Measurements from ENCODE around the gene FBLN2.

The FBLN2 gene

DNA sequence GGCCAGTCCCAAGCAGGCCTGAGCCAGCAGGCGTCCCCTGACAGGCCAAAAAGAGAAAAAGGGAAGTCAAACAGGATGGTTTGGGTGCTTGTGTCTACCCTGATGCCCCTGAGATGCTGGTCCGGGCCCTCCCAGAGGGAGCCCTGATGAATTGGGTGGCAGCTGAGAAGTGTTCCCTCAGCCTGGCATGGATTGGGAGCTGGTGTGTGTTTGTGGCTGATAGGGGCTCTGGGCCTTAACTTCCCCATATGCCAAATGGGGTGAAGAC, 1.4 kb downstream of the FBLN2 start:
- no peak for DNase-seq (ENCODE audit: low spot score in 2 of 2)
- Mint-ChIP-seq H3K4me3 (peak overlapping the region; percentile 68), H3K27me3 (peaks cover 83% of the 10 kb centered on the region), H3K9me3 (no peaks in the 10 kb centered on the region), H3K4me1 (peaks cover 10% of the 10 kb centered on the region), H3K27ac (ENCODE audit: low read depth) (no peak overlapping the region), H3K36me3 (ENCODE audit: insufficient read depth) (no peaks in the 10 kb centered on the region)
- no peak for ATAC-seq (replicated peaks; ENCODE audit: extremely low read depth, poor library complexity, severe bottlenecking)

DNA sequence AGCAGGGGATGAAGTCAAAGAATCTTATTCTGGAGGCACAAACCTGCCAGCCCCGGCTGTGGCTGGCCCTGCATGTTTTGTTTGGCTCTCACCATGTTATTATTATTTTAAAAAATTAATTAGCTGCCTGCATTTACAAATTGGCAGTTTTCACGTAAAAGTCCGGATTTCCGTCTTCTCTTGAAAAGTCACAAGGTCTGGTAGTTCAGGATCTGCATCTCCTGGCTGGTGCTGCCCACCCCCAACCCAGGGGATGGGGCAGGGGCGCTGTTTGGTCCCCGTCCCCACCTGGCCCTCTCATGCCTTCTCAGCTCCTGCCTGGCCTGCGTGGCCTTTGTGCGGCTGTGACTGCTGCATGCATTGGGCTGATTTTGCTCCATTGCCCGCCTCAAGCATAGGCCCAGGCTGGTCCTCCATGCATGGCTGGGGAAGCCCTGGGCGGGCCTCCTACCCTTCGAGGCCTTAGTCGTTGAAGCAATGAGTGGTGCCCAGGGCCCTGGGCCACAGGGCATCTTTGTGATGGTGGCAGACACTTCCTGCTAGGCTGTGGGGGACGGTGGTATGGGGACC, 2.0 kb downstream of the FBLN2 start:
- H3K4me3 Mint-ChIP-seq = no peak overlapping the region
- ATAC-seq (replicated peaks; ENCODE audit: extremely low read depth, poor library complexity, severe bottlenecking) (no peak), DNase-seq (ENCODE audit: low spot score in 2 of 2) (no peak)
- H3K9me3 Mint-ChIP-seq = no peaks in the 10 kb centered on the region
- peaks cover 10% of the 10 kb centered on the region for H3K4me1 Mint-ChIP-seq
- peaks cover 81% of the 10 kb centered on the region for H3K27me3 Mint-ChIP-seq
- H3K27ac Mint-ChIP-seq (ENCODE audit: low read depth) = no peak overlapping the region
- H3K36me3 Mint-ChIP-seq (ENCODE audit: insufficient read depth) = no peaks in the 10 kb centered on the region

DNA sequence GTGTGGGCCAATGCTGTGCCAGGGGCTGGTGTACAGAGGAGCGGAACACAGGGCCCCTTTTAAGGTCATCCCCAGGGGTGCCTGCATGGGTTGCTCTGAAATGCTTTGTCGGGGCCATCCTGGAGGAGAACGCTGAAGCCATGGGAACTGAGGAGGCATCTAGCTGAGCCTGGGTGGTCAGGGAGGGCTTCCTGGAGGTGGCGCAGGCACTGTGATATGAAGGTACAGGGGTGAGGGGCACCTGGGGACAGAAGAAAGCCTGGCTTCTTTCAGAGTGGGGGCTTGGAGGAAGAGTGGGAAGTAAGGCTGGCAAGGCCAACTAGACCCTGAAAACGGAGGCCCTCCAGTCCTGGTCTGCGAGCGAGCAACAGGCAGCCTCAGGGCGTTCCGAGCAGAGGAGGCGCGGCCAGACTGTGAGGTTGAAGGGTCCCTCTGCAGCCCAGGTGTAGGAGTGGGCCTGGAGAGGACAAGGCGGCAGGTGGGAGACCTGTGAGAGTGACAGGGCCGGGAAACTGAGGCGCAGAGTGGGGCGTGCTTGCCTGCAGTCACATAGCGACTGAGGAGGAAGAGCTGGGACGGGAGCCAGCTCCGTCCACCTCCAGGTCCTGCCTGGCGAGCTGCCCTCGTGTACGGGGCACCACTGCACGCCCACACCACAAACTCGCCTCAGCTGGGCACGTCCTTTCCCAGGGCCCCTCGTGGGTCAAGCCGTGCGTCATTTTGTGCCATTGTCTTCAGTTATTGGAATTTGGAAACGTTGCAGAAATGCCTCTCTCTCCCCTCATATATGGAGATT, 4.1 kb downstream of the FBLN2 start:
- H3K9me3 Mint-ChIP-seq = no peaks in the 10 kb centered on the region
- H3K36me3 Mint-ChIP-seq (ENCODE audit: insufficient read depth) = no peaks in the 10 kb centered on the region
- DNase-seq (ENCODE audit: low spot score in 2 of 2) = no peak
- H3K4me1 Mint-ChIP-seq = peaks cover 10% of the 10 kb centered on the region
- peaks cover 79% of the 10 kb centered on the region for H3K27me3 Mint-ChIP-seq
- ATAC-seq (replicated peaks; ENCODE audit: extremely low read depth, poor library complexity, severe bottlenecking) = no peak
- H3K27ac Mint-ChIP-seq (ENCODE audit: low read depth) = no peak overlapping the region
- H3K4me3 Mint-ChIP-seq = no peak overlapping the region

DNA sequence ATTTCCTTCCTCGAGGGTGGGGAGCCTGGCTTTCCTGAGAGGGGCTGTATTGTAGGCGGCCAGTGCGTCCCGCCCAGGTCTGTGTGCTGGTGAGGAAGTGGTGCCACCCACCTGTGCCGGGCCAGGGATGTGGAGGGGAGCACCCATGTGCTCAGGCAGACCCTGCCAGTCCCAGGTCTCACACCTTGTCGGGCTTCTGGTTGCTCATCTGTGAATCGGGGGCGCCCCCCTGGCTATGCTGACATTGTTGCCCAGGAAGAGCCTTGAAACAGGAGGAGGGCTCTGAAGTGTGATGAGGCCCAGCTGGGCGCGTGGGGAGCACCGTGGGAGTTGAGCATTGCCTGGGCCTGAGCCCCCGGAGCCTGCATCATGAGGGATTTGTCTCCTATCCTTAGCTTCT, 4.8 kb downstream of the FBLN2 start:
- no peak overlapping the region for H3K4me3 Mint-ChIP-seq
- H3K27me3 Mint-ChIP-seq = peaks cover 78% of the 10 kb centered on the region
- ATAC-seq (replicated peaks; ENCODE audit: extremely low read depth, poor library complexity, severe bottlenecking) (no peak), DNase-seq (ENCODE audit: low spot score in 2 of 2) (no peak)
- H3K27ac Mint-ChIP-seq (ENCODE audit: low read depth) = no peak overlapping the region
- H3K9me3 Mint-ChIP-seq = no peaks in the 10 kb centered on the region
- H3K36me3 Mint-ChIP-seq (ENCODE audit: insufficient read depth) = no peaks in the 10 kb centered on the region
- H3K4me1 Mint-ChIP-seq = peaks cover 10% of the 10 kb centered on the region

DNA sequence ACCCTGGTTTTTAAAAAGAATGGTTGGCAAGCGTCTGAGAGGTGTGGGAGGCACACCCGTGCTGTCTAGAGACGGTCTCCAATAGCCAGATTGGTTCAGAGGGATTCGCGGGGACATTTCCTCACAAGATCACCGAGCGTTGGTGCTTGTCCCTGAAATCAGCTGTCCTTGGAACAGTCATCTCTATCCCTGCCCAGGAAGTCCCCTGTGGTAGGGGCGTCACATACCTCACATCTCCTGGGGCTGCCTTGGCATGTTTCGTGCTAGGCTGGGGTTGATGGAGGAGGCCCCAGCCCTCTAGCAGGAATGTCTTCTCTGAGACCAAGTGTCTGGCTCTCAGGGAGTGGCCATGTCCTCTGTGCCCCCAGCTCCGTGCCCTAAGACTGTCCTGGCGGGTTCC, 6.8 kb downstream of the FBLN2 start:
- Mint-ChIP-seq H3K4me3 (no peak overlapping the region), H3K4me1 (peaks cover 4% of the 10 kb centered on the region), H3K27me3 (peaks cover 81% of the 10 kb centered on the region), H3K36me3 (ENCODE audit: insufficient read depth) (no peaks in the 10 kb centered on the region), H3K9me3 (no peaks in the 10 kb centered on the region), H3K27ac (ENCODE audit: low read depth) (no peak overlapping the region)
- DNase-seq (ENCODE audit: low spot score in 2 of 2) (no peak), ATAC-seq (replicated peaks; ENCODE audit: extremely low read depth, poor library complexity, severe bottlenecking) (no peak)

DNA sequence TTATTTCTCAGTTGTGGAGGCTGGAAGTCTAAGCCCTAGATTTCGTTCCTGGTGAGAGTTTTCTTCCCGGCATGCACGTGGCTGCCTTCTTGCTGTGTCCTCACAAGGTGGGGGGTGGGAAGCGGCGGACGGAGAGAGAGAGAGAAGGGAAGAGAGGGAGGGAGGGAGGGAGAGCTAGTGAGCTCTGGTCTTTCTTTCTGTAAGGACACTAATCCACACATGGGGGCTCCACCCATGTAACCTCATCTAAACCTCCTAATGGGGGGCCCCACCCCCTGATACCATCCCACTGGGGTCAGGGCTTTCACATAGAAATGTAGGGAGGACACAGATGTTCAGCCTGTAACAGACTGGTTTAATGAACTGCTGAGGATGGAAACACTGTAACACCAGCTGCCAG, 7.3 kb downstream of the FBLN2 start:
- H3K4me3 Mint-ChIP-seq = no peak overlapping the region
- peaks cover 81% of the 10 kb centered on the region for H3K27me3 Mint-ChIP-seq
- peaks cover 4% of the 10 kb centered on the region for H3K4me1 Mint-ChIP-seq
- ATAC-seq (replicated peaks; ENCODE audit: extremely low read depth, poor library complexity, severe bottlenecking) (no peak), DNase-seq (ENCODE audit: low spot score in 2 of 2) (no peak)
- H3K9me3 Mint-ChIP-seq = no peaks in the 10 kb centered on the region
- H3K36me3 Mint-ChIP-seq (ENCODE audit: insufficient read depth) = no peaks in the 10 kb centered on the region
- H3K27ac Mint-ChIP-seq (ENCODE audit: low read depth) = no peak overlapping the region

DNA sequence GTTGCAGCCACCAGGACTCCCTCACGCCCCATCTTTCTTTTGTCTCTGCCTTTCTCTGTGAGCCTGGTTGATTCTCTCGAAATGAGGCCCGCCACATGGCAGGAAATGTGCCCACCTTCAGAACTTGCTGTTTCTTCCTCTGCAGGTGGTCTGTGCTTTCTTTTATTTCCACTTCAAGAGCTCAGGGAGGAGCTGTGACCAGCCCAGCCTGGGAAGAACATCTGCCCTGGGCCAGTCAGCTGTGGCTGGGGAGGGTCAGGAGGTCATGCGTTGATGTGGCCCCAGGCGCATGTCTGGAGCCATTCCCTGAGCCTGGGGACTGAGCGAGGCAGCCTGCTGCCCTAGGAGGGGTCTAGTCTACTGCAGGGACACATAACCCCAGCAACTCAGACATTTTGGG, 8.0 kb downstream of the FBLN2 start:
- ATAC-seq (replicated peaks; ENCODE audit: extremely low read depth, poor library complexity, severe bottlenecking) = no peak
- peaks cover 81% of the 10 kb centered on the region for H3K27me3 Mint-ChIP-seq
- no peaks in the 10 kb centered on the region for H3K9me3 Mint-ChIP-seq
- no peaks in the 10 kb centered on the region for H3K36me3 Mint-ChIP-seq (ENCODE audit: insufficient read depth)
- H3K4me1 Mint-ChIP-seq = peaks cover 4% of the 10 kb centered on the region
- no peak overlapping the region for H3K4me3 Mint-ChIP-seq
- DNase-seq (ENCODE audit: low spot score in 2 of 2) = no peak
- H3K27ac Mint-ChIP-seq (ENCODE audit: low read depth) = no peak overlapping the region

DNA sequence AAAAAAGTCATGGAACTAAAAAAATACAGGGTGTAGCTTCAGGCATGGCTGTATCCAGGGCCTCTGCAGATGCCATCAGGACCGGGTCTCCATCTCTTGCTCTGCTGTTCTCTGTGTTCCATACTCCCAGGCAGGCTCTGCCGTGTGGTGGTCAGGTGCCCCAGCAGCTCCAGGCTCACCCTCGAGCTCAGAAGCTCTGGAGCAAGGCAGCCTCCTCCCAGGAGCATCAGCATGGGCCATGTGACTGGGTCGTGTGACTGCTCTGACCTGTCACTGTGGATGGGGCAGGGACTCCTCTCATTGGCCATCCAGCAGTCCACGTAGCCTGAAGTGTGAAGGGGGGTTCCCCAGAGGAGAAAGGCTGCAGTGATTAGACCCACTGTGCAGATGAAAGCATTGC, 8.5 kb downstream of the FBLN2 start:
- DNase-seq (ENCODE audit: low spot score in 2 of 2) = no peak
- H3K9me3 Mint-ChIP-seq = no peaks in the 10 kb centered on the region
- no peak for ATAC-seq (replicated peaks; ENCODE audit: extremely low read depth, poor library complexity, severe bottlenecking)
- peaks cover 4% of the 10 kb centered on the region for H3K4me1 Mint-ChIP-seq
- H3K27ac Mint-ChIP-seq (ENCODE audit: low read depth) = no peak overlapping the region
- no peak overlapping the region for H3K4me3 Mint-ChIP-seq
- no peaks in the 10 kb centered on the region for H3K36me3 Mint-ChIP-seq (ENCODE audit: insufficient read depth)
- peaks cover 81% of the 10 kb centered on the region for H3K27me3 Mint-ChIP-seq

DNA sequence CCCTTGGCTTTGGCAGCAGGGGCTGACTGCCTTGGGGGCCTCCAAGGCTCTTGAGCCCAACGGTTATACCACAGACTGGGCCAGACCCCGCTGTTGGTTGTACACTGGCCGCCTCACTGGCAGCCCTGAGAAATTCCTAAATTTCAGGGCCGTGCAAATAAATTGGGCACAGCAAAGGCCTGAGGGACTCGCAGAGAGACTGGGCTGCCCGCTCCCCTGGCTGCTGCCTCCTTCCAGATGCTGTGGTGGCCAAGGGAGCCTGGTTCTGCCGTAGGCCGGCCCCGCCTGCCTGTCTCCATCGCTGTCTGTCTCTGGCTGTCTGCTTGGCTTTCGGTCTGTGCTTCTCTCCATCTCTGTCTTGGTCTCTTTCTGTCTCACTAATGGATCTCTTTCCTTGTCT, 9.0 kb downstream of the FBLN2 start:
- H3K36me3 Mint-ChIP-seq (ENCODE audit: insufficient read depth) = no peaks in the 10 kb centered on the region
- H3K27me3 Mint-ChIP-seq = peaks cover 77% of the 10 kb centered on the region
- DNase-seq (ENCODE audit: low spot score in 2 of 2) = no peak
- no peak overlapping the region for H3K27ac Mint-ChIP-seq (ENCODE audit: low read depth)
- peaks cover 1% of the 10 kb centered on the region for H3K4me1 Mint-ChIP-seq
- no peak for ATAC-seq (replicated peaks; ENCODE audit: extremely low read depth, poor library complexity, severe bottlenecking)
- no peaks in the 10 kb centered on the region for H3K9me3 Mint-ChIP-seq
- H3K4me3 Mint-ChIP-seq = no peak overlapping the region

DNA sequence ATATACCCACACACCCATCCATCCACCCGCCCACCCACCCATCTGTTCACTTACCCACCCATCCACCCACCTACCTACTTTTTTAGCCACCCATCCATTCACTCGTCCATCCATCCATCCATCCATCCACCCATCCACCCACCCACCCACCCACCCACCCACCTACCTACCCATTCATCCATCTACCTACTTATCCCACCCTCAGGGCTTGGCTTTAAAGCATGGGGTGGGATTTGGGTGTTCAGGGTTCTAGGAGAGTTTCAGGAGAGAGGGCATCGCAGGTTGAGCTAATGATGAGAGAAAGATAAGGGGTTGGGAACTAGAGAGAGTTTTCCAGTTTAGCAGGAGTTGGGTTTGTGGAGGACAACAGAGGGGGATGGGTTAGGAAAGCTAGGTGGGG, 9.7 kb downstream of the FBLN2 start:
- no peaks in the 10 kb centered on the region for H3K36me3 Mint-ChIP-seq (ENCODE audit: insufficient read depth)
- no peaks in the 10 kb centered on the region for H3K9me3 Mint-ChIP-seq
- H3K27me3 Mint-ChIP-seq = peaks cover 70% of the 10 kb centered on the region
- ATAC-seq (replicated peaks; ENCODE audit: extremely low read depth, poor library complexity, severe bottlenecking) = no peak
- H3K4me1 Mint-ChIP-seq = no peaks in the 10 kb centered on the region
- no peak overlapping the region for H3K4me3 Mint-ChIP-seq
- H3K27ac Mint-ChIP-seq (ENCODE audit: low read depth) = no peak overlapping the region
- no peak for DNase-seq (ENCODE audit: low spot score in 2 of 2)

DNA sequence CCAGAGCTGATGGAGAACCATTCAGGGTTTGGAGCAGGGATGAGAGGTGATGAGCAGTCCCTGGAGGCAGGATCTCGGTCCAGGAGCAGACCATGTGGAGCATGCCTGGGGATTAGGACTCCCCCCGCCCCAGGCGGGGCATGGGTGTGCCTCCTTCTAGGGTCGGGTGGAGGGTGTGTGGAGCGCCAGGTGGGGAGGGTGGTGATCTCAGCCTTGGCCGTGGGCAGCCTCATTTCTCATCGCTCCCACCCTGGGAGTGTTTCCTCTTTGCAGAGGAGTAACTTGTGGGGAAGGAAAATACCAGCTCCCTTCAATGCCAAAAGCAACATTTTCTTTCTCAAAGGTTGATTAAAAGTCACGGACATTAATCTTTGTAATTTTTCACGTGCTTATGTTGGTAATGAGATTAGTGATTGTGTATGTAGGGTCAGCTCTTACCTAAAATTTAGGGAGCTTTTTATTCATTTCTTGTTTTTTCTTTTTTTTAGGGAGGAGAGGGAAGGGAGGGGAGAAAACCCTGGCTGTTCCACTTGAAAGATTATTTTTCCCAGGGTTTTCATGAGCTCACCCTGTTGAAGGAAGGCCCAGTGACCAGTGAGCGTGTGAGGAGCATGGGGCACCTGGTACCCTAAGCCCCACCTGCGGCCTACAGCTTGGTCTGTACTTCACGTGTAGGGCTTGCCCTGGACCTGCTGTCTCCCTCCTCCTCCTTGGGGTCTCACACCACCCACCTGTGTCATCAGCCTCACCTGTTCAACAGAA, 11.0 kb downstream of the FBLN2 start:
- Mint-ChIP-seq H3K9me3 (no peaks in the 10 kb centered on the region), H3K27ac (ENCODE audit: low read depth) (no peak overlapping the region)

DNA sequence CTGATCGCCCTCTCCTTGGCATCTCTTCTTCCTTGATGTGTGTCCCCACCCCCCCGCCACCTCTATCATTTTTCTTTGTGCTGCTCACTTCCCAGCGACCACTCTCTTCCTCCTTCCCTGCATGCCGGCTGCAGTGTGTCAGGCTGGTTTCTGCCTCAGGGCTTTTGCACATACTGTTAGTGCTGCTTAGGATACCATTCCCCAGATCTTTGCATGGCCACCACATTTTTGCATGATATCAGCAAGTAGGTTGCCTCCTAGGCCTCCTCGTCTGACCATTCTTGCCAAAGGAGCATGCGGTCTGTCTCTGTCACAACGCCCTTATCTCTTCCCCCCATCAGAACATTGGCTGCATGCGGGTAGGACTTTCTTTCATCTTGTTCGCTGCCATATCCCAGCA, 12.5 kb downstream of the FBLN2 start:
- H3K27me3 Mint-ChIP-seq = peaks cover 50% of the 10 kb centered on the region
- H3K4me3 Mint-ChIP-seq = no peak overlapping the region
- no peak overlapping the region for H3K27ac Mint-ChIP-seq (ENCODE audit: low read depth)
- H3K9me3 Mint-ChIP-seq = no peaks in the 10 kb centered on the region
- no peak for DNase-seq (ENCODE audit: low spot score in 2 of 2)
- no peaks in the 10 kb centered on the region for H3K36me3 Mint-ChIP-seq (ENCODE audit: insufficient read depth)
- no peak for ATAC-seq (replicated peaks; ENCODE audit: extremely low read depth, poor library complexity, severe bottlenecking)
- no peaks in the 10 kb centered on the region for H3K4me1 Mint-ChIP-seq

More for the DNA sequence above, 11.0 kb downstream of the FBLN2 start:
- DNase-seq (ENCODE audit: low spot score in 2 of 2) = no peak
- no peak for ATAC-seq (replicated peaks; ENCODE audit: extremely low read depth, poor library complexity, severe bottlenecking)
- no peak overlapping the region for H3K4me3 Mint-ChIP-seq
- H3K4me1 Mint-ChIP-seq = no peaks in the 10 kb centered on the region
- H3K27me3 Mint-ChIP-seq = peaks cover 58% of the 10 kb centered on the region
- no peaks in the 10 kb centered on the region for H3K36me3 Mint-ChIP-seq (ENCODE audit: insufficient read depth)

DNA sequence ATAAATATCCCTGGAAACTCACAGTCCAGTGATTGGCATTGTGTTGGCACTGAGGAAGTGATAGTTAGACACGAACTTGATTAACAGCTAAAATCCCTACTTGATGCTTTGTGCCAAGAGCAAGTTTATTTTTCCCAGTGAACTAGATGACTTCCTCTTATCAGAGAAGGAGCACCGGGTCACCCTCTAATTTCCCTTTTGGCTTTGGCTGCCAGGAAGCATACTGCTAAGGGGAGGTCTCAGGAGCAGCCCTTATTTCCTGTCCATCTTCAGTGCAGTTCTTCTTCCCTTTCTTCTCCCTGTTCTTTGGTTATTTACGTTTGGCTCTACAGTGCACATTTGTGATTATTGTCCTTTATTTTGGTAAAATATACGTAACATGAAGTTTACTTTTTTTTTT, 13.0 kb downstream of the FBLN2 start:
- no peaks in the 10 kb centered on the region for H3K36me3 Mint-ChIP-seq (ENCODE audit: insufficient read depth)
- no peaks in the 10 kb centered on the region for H3K9me3 Mint-ChIP-seq
- DNase-seq (ENCODE audit: low spot score in 2 of 2) (no peak), ATAC-seq (replicated peaks; ENCODE audit: extremely low read depth, poor library complexity, severe bottlenecking) (no peak)
- no peak overlapping the region for H3K27ac Mint-ChIP-seq (ENCODE audit: low read depth)
- H3K27me3 Mint-ChIP-seq = peaks cover 55% of the 10 kb centered on the region
- H3K4me1 Mint-ChIP-seq = no peaks in the 10 kb centered on the region
- H3K4me3 Mint-ChIP-seq = no peak overlapping the region
